Smooth muscle cell (in vitro differentiated cells): ENCODE results near the gene BLTP3A. TPM values are rescaled to one million over a fixed set of nuclear protein-coding genes. Genes with fewer than 3 reads are reported as not detected.
"Not testable (repeated sequence)": the region's sequence is repeated elsewhere in the genome, so short reads cannot be mapped to it uniquely, and the experiment has no call there.

Experiments used
- DNase-seq: peaks from one replicate; lab custom pipeline; 2025; ENCODE audit not compliant: unreplicated experiment; lab: John Stamatoyannopoulos, UW
- H2AFZ ChIP-seq: fragments of 200-600 bp; sonication (generic); 2 replicates; pipeline ENCODE4 v1.6.0; 2016; ENCODE audit warnings: antibody characterized with exemption, low read depth, mild to moderate bottlenecking
- H3F3A ChIP-seq: fragments of 200-600 bp; sonication (generic); 2 replicates; pipeline ENCODE4 v1.6.0; 2017; ENCODE audit warnings: antibody characterized with exemption, low read depth
- H3K27ac ChIP-seq: fragments of 200-600 bp; sonication (generic); 2 replicates; pipeline ENCODE4 v1.5.1; 2016; ENCODE audit warnings: low read depth, mild to moderate bottlenecking
- H3K27me3 ChIP-seq: fragments of 200-600 bp; sonication (generic); 2 replicates; pipeline ENCODE4 v1.6.1; 2016; ENCODE audit warnings: low read depth, mild to moderate bottlenecking
- H3K36me3 ChIP-seq: fragments of 200-600 bp; sonication (generic); 2 replicates; pipeline ENCODE4 v1.5.1; 2016; ENCODE audit warnings: low read depth
- H3K4me1 ChIP-seq: fragments of 200-600 bp; sonication (generic); 2 replicates; pipeline ENCODE4 v1.5.1; 2016; ENCODE audit warnings: low read depth
- H3K4me2 ChIP-seq: fragments of 200-600 bp; sonication (generic); 2 replicates; pipeline ENCODE4 v1.6.0; 2016; ENCODE audit warnings: mild to moderate bottlenecking
- H3K4me3 ChIP-seq: fragments of 200-600 bp; sonication (generic); 2 replicates; pipeline ENCODE4 v1.5.1; 2016; ENCODE audit warnings: mild to moderate bottlenecking
- H3K79me2 ChIP-seq: fragments of 200-600 bp; sonication (generic); 2 replicates; pipeline ENCODE4 v1.6.0; 2016; ENCODE audit warnings: low read depth, mild to moderate bottlenecking
- H3K9ac ChIP-seq: fragments of 200-600 bp; sonication (generic); 2 replicates; pipeline ENCODE4 v1.6.0; 2016; ENCODE audit warnings: low read depth
- H3K9me3 ChIP-seq: fragments of 200-600 bp; sonication (generic); replicated peaks from 2 replicates; pipeline ENCODE4 v1.5.1; 2016; ENCODE audit warnings: low read depth
- H4K20me1 ChIP-seq: fragments of 200-600 bp; sonication (generic); 2 replicates; pipeline ENCODE4 v1.6.0; 2016; ENCODE audit warnings: low read depth
- WGBS: methylation state at CpG from one replicate; pipeline ENCODE4 v1.1.7; 2016; ENCODE audit warnings: low lambda C conversion rate; 5-methylcytosine and 5-hydroxymethylcytosine counted together
- polyA plus RNA-seq: library from polyadenylated mRNA; unstranded; fragments of >200 nt; fragmentation: Nextera tagmentation; extraction: Ambion mirVana; gene quantifications from 2 replicates; pipeline ENCODE4 v1.2.1, GENCODE V29; 2016
- total RNA-seq: library from RNA; depleted of rRNA; stranded (reverse); fragments of >200 nt; gene quantifications from 2 replicates; pipeline ENCODE4 v1.2.3, GENCODE V29; 2014
- TF ChIP-seq, protein P1 (sequence below): fragments of 200-600 bp; sonication (generic); IDR thresholded peaks from 2 replicates; pipeline ENCODE4 v1.5.1; 2017; ENCODE audit warnings: borderline replicate concordance, mild to moderate bottlenecking, antibody characterized with exemption; ENCODE audit not compliant: insufficient read depth, poor library complexity, severe bottlenecking

Gene BLTP3A
- total and polyA plus RNA-seq, 2 experiments from 2014 or later, result 1.0 to 5.2 TPM

DNA sequence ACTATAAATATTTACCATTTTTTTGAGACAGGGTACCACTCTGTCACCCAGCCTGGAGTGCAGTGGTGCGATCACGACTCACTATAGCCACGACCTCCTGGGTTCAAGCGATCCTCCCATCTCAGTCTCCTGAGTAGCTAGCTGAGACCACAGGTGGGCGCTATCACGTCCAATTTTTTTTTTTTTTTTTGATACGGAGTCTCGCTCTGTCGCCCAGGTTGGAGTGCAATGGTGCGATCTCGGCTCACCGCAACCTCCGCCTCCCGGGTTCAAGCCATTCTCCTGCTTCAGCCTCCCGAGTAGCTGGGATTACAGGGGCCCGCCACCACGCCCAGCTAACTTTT is 35.4 kb upstream of the BLTP3A start:
- peak overlapping the region; percentile 76 for H3K9ac ChIP-seq
- not testable (repeated sequence) for H3F3A ChIP-seq, H4K20me1 ChIP-seq, H3K36me3 ChIP-seq, DNase-seq, H3K27me3 ChIP-seq, H3K9me3 ChIP-seq
- H2AFZ ChIP-seq, result peak overlapping the region; percentile 91
- peak overlapping the region; percentile 79 for H3K4me3 ChIP-seq
- H3K4me1 ChIP-seq, result peaks cover 12% of the 10 kb centered on the region
- peak overlapping the region; percentile 87 for H3K4me2 ChIP-seq
- 73% methylated on average over 17 of the region's 17 CpGs for WGBS
- H3K27ac ChIP-seq, result peak overlapping the region; percentile 80
- TF ChIP-seq, protein P1, sequence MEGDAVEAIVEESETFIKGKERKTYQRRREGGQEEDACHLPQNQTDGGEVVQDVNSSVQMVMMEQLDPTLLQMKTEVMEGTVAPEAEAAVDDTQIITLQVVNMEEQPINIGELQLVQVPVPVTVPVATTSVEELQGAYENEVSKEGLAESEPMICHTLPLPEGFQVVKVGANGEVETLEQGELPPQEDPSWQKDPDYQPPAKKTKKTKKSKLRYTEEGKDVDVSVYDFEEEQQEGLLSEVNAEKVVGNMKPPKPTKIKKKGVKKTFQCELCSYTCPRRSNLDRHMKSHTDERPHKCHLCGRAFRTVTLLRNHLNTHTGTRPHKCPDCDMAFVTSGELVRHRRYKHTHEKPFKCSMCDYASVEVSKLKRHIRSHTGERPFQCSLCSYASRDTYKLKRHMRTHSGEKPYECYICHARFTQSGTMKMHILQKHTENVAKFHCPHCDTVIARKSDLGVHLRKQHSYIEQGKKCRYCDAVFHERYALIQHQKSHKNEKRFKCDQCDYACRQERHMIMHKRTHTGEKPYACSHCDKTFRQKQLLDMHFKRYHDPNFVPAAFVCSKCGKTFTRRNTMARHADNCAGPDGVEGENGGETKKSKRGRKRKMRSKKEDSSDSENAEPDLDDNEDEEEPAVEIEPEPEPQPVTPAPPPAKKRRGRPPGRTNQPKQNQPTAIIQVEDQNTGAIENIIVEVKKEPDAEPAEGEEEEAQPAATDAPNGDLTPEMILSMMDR, result peak; percentile 12
- H3K79me2 ChIP-seq, result peaks cover 40% of the 10 kb centered on the region

DNA sequence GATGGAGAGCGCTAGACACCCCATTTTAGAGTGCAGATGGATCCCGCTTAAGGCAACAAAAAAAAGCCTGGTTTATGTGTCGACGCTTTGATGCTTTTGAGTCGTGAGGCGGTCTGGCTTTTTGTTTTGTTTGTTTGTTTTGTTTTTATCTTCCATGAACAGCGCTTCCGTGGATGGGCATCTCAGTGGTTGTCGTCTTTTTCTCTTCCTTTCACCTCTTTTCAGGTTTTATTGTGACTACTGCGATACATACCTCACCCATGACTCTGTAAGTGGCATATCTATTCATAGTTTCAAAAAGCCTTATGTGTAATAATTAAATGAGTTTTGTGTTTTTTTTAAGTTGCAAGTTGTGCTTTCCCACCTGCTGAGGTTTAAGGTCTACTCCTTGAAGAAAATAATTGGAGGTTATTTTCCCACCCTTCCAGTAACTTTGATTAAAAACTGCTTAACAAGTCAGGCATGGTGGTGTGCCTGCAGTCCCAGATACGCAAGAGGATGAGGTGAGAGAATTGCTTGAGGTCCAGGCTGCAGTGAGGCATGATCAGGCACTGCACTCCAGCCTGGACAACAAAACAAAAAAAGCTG is 34.1 kb upstream of the BLTP3A start:
- no peaks in the 10 kb centered on the region for H3K9me3 ChIP-seq
- 11% methylated on average over 11 of the region's 11 CpGs for WGBS
- peak overlapping the region; percentile 79 for H3K4me3 ChIP-seq
- peaks cover 49% of the 10 kb centered on the region for H3K79me2 ChIP-seq
- H3K4me2 ChIP-seq, result peak overlapping the region; percentile 87
- peak overlapping the region; percentile 90 for H2AFZ ChIP-seq
- H3K27me3 ChIP-seq, result no peaks in the 10 kb centered on the region
- H3F3A ChIP-seq, result peaks cover 4% of the 10 kb centered on the region
- TF ChIP-seq, protein P1, result no peak
- H3K9ac ChIP-seq, result peak overlapping the region; percentile 93
- H4K20me1 ChIP-seq, result no peaks in the 10 kb centered on the region
- H3K27ac ChIP-seq, result peak overlapping the region; percentile 80
- peaks cover 2% of the 10 kb centered on the region for H3K36me3 ChIP-seq
- peaks cover 12% of the 10 kb centered on the region for H3K4me1 ChIP-seq
- DNase-seq, result no peak

DNA sequence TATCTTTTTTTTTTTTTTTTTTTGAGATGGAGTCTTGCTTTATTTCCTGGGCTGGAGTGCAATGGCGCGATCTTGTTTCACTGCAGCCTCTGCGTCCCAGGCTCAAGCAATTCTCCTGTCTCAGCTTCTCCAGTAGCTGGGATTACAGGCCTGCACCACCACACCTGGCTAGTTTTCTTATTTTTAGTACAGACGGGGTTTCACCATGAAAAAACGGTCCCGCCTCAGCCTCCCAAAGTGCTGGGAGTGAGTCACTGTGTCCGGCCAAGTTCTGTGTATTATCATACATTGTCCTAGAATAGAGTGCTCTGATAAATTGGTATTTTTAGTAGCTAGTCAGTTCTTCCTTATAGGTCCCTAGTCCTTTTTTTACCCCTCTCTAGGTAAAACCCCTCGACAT is 31.8 kb upstream of the BLTP3A start:
- H3F3A ChIP-seq, result peaks cover 4% of the 10 kb centered on the region
- no peak overlapping the region for H3K27ac ChIP-seq
- no peaks in the 10 kb centered on the region for H3K27me3 ChIP-seq
- H3K9me3 ChIP-seq, result no peaks in the 10 kb centered on the region
- no peak overlapping the region for H3K4me3 ChIP-seq
- H3K4me2 ChIP-seq, result no peak overlapping the region
- H3K79me2 ChIP-seq, result peaks cover 49% of the 10 kb centered on the region
- H3K4me1 ChIP-seq, result peaks cover 12% of the 10 kb centered on the region
- no peaks in the 10 kb centered on the region for H4K20me1 ChIP-seq
- TF ChIP-seq, protein P1, result no peak
- peaks cover 8% of the 10 kb centered on the region for H3K36me3 ChIP-seq
- no peak overlapping the region for H2AFZ ChIP-seq
- WGBS, result 98% methylated on average over 8 of the region's 8 CpGs
- no peak overlapping the region for H3K9ac ChIP-seq
- DNase-seq, result no peak

DNA sequence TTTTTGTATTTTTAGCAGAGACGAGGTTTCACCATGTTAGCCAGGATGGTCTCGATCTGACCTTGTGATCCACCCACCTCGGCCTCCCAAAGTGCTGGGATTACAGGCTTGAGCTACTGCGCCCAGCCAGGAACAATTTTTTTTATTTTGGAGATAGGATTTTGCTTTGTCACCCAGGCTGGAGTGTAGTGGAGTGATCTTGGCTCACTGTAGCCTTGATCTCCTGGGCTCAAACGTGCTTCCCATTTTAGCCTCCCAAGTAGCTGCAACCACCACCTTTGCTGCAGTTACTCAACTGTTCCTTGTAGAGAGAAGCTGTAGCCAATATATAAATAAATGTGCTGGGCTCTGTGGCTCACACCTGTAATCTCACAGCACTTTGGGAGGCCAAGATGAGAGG is 30.2 kb upstream of the BLTP3A start:
- not testable (repeated sequence) for H3K4me1 ChIP-seq, H3K27ac ChIP-seq, H3K4me2 ChIP-seq, DNase-seq, H3K27me3 ChIP-seq, H3K9me3 ChIP-seq, H3K4me3 ChIP-seq, H2AFZ ChIP-seq, H3K9ac ChIP-seq, H3F3A ChIP-seq
- peaks cover 13% of the 10 kb centered on the region for H3K36me3 ChIP-seq
- peaks cover 14% of the 10 kb centered on the region for H4K20me1 ChIP-seq
- WGBS, result 96% methylated on average over 5 of the region's 5 CpGs
- H3K79me2 ChIP-seq, result peaks cover 49% of the 10 kb centered on the region
